Stimulated activated CD4-positive, alpha-beta T cell treated with anti-CD3 and anti-CD28 coated beads, Interleukin-15, amount 100 ng/mL, for 24 hours (primary cell): Measurements from ENCODE around the gene F2RL3.
"Not testable (repeated sequence)": the region's sequence is repeated elsewhere in the genome, so short reads cannot be mapped to it uniquely, and the experiment has no call there.

Source experiments
- DNase-seq: peaks from one replicate; pipeline ENCODE4 v3.0.0-alpha.2; 2020

The F2RL3 gene

GRCh38 chr19:16888629-16889365 lies at the start of gene F2RL3:
TSS of gene F2RL3 (plus strand) at chr19:16888999. CDS start at chr19:16889190, 191 bp downstream.
- DNase-seq, result no peak

GRCh38 chr19:16841391-16841926 lies 47.3 kb upstream of the F2RL3 start:
- no peak for DNase-seq

- DNase-seq, result no peak
Measured at GRCh38 chr19:16846901-16847300, 41.9 kb upstream of the F2RL3 start.

- no peak for DNase-seq
Measured at GRCh38 chr19:16847430-16847829, 41.4 kb upstream of the F2RL3 start.

- no peak for DNase-seq
Measured at GRCh38 chr19:16849168-16849567, 39.6 kb upstream of the F2RL3 start.

- no peak for DNase-seq
Measured at GRCh38 chr19:16850133-16850532, 38.7 kb upstream of the F2RL3 start.

- no peak for DNase-seq
Measured at GRCh38 chr19:16851031-16851712, 37.6 kb upstream of the F2RL3 start.

GRCh38 chr19:16853066-16853465 lies 35.7 kb upstream of the F2RL3 start:
- no peak for DNase-seq

GRCh38 chr19:16856091-16856490 lies 32.7 kb upstream of the F2RL3 start:
- no peak for DNase-seq

GRCh38 chr19:16859626-16860025 lies 29.2 kb upstream of the F2RL3 start:
- DNase-seq, result no peak

GRCh38 chr19:16860118-16860517 lies 28.7 kb upstream of the F2RL3 start:
- no peak for DNase-seq

GRCh38 chr19:16861011-16861410 lies 27.8 kb upstream of the F2RL3 start:
- DNase-seq, result no peak

- DNase-seq, result no peak
Measured at GRCh38 chr19:16861834-16862233, 27.0 kb upstream of the F2RL3 start.

- no peak for DNase-seq
Measured at GRCh38 chr19:16862826-16863415, 25.9 kb upstream of the F2RL3 start.

GRCh38 chr19:16867211-16867610 lies 21.6 kb upstream of the F2RL3 start:
- DNase-seq, result no peak

- DNase-seq, result no peak
Measured at GRCh38 chr19:16868423-16869130, 20.2 kb upstream of the F2RL3 start.

- no peak for DNase-seq
Measured at GRCh38 chr19:16869331-16869972, 19.3 kb upstream of the F2RL3 start.

GRCh38 chr19:16871871-16872270 lies 16.9 kb upstream of the F2RL3 start:
- DNase-seq, result no peak

- no peak for DNase-seq
Measured at GRCh38 chr19:16872728-16873127, 16.1 kb upstream of the F2RL3 start.

- no peak for DNase-seq
Measured at GRCh38 chr19:16873594-16873993, 15.2 kb upstream of the F2RL3 start.

- no peak for DNase-seq
Measured at GRCh38 chr19:16874250-16874977, 14.4 kb upstream of the F2RL3 start.

- DNase-seq, result not testable (repeated sequence)
Measured at GRCh38 chr19:16874978-16875299, 13.9 kb upstream of the F2RL3 start.
